AG09319 (cell line): ENCODE measurements around the gene MAPK1.
"Not testable (repeated sequence)": the region's sequence is repeated elsewhere in the genome, so short reads cannot be mapped to it uniquely, and the experiment has no call there.

ENCODE experiments used
- DNase-seq: peaks from one replicate; pipeline ENCODE4 v3.0.0-alpha.2; 2010; ENCODE audit warnings: low read depth; ENCODE audit errors: extremely low read depth
- CTCF ChIP-seq: IDR thresholded peaks from 2 replicates; pipeline ENCODE4 v1.5.1; 2011; ENCODE audit warnings: low read depth, mild to moderate bottlenecking, inconsistent platforms, low read length, moderate library complexity

MAPK1 gene

GRCh38 chr22:21835378-21835777 lies 32.1 kb downstream of the MAPK1 start:
- DNase-seq: no peak
- TF ChIP-seq CTCF: no peak

GRCh38 chr22:21834869-21835268 lies 32.6 kb downstream of the MAPK1 start:
- DNase-seq: no peak
- no peak for TF ChIP-seq CTCF

DNA sequence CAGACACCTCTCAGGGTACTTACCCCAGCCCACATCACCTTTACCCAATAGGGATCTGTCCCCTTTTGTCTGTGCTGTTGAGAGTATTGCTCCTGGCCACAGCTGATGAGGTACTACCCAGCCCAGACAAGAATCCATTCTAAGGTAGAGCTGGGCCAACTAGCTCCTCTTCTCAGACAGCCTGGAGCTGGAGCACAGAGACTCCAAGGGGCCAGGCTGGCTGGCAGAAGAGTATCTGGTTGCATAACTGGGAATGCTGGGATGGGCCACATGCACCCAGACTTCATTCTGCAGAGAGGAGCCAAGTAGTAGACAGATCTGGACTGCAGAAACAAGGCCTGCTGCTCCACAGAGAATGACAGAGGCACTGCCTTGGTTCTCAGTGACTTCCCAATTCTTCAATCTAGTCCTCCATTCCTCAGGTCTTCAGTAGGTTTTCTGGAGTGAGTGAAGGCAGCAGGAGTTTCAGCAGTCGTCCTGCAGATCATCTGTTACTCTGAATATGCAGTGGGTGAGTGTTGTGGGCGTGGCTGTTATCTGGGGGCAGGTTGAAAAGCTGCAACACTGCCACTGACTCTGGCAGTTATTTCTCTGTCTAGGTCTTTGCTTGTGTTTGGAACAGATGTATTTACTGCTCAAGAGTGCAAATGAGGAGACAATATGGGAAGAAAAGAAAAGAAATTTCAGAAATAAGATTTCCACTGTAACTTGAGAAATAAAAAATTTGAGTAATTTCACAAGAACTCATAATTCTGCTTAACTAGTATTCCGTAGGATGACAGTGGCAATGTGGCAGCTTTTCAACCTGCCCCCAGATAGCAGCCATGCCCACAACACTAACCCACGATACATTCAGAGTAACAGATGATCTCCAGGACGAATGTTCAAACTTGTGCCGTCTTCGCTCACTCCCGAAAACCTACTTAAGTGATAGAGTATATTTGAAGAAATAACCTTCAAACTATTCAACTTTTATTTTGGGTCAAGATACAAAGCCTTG lies 34.9 kb downstream of the MAPK1 start:
- no peak for TF ChIP-seq CTCF

GRCh38 chr22:21829523-21829922 lies 37.9 kb downstream of the MAPK1 start:
- DNase-seq: no peak
- TF ChIP-seq CTCF: no peak

More for the DNA sequence above, 34.9 kb downstream of the MAPK1 start:
- DNase-seq: no peak

- TF ChIP-seq CTCF: no peak
- no peak for DNase-seq
Observed at GRCh38 chr22:21828268-21828638, 39.2 kb downstream of the MAPK1 start.

- DNase-seq: no peak
- no peak for TF ChIP-seq CTCF
Observed at GRCh38 chr22:21827628-21828267, 39.7 kb downstream of the MAPK1 start.

GRCh38 chr22:21826204-21826603 lies 41.2 kb downstream of the MAPK1 start:
- TF ChIP-seq CTCF: no peak
- DNase-seq: no peak

DNA sequence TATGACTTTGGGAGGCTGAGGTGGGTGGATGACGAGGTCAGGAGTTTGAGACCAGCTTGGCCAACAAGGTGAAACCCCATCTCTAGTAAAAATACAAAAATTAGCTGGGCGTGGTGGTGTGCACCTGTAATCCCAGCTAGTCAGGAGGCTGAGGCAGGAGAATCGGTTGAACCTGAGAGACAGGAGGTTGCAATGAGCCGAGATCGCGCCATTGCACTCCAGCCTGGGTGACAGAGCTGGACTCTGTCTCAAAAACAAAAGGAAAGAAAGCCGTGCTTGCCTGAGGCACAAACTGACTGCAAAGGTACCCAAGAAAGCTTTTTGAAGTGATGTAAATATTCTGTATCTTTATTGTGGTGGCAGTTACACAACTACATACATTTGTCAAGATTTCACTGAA lies 42.5 kb downstream of the MAPK1 start:
- not testable (repeated sequence) for DNase-seq
